H1 (cell line): ENCODE data around the gene ENDOV. TPM values are rescaled to one million over a fixed set of nuclear protein-coding genes. Genes with fewer than 3 reads are reported as not detected.

Experiments
- CTCF ChIP-seq, 3 experiments: IDR thresholded peaks; 1 replicate in 2 of 3; 2 replicates in 1 of 3; pipeline versions ENCODE4 v1.5.1 to v1.6.1; 2011; ENCODE audit warnings: low read length in 3 of 3, mild to moderate bottlenecking in 3 of 3, inconsistent platforms in 2 of 3, low read depth in 1 of 3, moderate library complexity in 1 of 3; ENCODE audit not compliant: insufficient read depth in 1 of 3; ENCODE audit errors: control extremely low read depth in 1 of 3
- RAD21 ChIP-seq, 2 experiments: IDR thresholded peaks in 1 of 2; conservative IDR thresholded peaks in 1 of 2; 2 replicates each; pipeline ENCODE4 v1.6.1; 2011; ENCODE audit warnings: low read depth in 2 of 2, low read length in 2 of 2, improper control_type of control experiment in 1 of 2, inconsistent platforms in 1 of 2, mild to moderate bottlenecking in 1 of 2, moderate library complexity in 1 of 2
- polyA plus RNA-seq, 7 experiments: library from polyadenylated mRNA; depleted of rRNA in 3 of 7; stranded (reverse) in 5 of 7; unstranded in 2 of 7; fragments of >200 nt in 5 of 7; fragments of 200-250 nt in 2 of 7; gene quantifications; 1 replicate in 5 of 7; 2 replicates in 1 of 7; 4 replicates in 1 of 7; pipeline versions ENCODE4 v1.2.1 to v1.2.3, GENCODE V29; 2011 to 2013; ENCODE audit warnings: missing spikeins in 2 of 7, mixed read lengths in 2 of 7
- total RNA-seq: library from RNA; stranded (reverse); fragmentation: NEBNext Ultra II Directional; extraction: Animal tissue kit (Norgen Biotek cat#: 25700); gene quantifications from 2 replicates; pipeline ENCODE4 v1.2.1, GENCODE V29; 2021

The ENDOV gene
- total and polyA plus RNA-seq, 2 of the 8 experiments (the other 6 are each of a cell fraction or from before 2014, with no cell fraction given), result 10.6 to 13.3 TPM

GRCh38 chr17:80474231-80474960, 59.4 kb downstream of the ENDOV start (continued):
- TF ChIP-seq RAD21 (IDR thresholded peaks at IDR 0.05 in 1 of 2, conservative IDR thresholded peaks at IDR 0.05 in 1 of 2; ENCODE audit: low read depth in 2 of 2, low read length in 2 of 2), result 0 out of 4 replicates have a peak, but pooled peaks of 1 of the 2 experiments have one; percentile 12
- peak in 1 of 3 experiments; percentile 18; a peak in 1 of 4 replicates for TF ChIP-seq CTCF (IDR thresholded peaks at IDR 0.05; ENCODE audit: control extremely low read depth in 1 of 3, insufficient read depth in 1 of 3, low read depth in 1 of 3, low read length in 3 of 3)
